Mesendoderm (in vitro differentiated cells): ENCODE results near the gene DOCK7.

ENCODE experiments used
- DNase-seq: peaks from one replicate; pipeline ENCODE4 v3.0.0; 2013
- H2AK5ac ChIP-seq: 2 replicates; pipeline ENCODE4 v1.6.1; 2013; ENCODE audit warnings: low read length, inconsistent platforms
- H2BK120ac ChIP-seq: 2 replicates; pipeline ENCODE4 v1.6.1; 2013; ENCODE audit warnings: low read depth, mild to moderate bottlenecking, low read length, moderate library complexity, mixed read lengths
- H2BK15ac ChIP-seq: replicated peaks from 2 replicates; pipeline ENCODE4 v1.6.1; 2013; ENCODE audit warnings: low read depth, mild to moderate bottlenecking, moderate library complexity
- H2BK5ac ChIP-seq: 2 replicates; pipeline ENCODE4 v1.6.1; 2013; ENCODE audit warnings: low read length, inconsistent platforms
- H3K18ac ChIP-seq: 2 replicates; pipeline ENCODE4 v1.6.1; 2013; ENCODE audit warnings: mild to moderate bottlenecking, low read length, mixed read lengths
- H3K23ac ChIP-seq: one replicate; pipeline ENCODE4 v1.6.1; 2013; ENCODE audit warnings: low read length
- H3K27ac ChIP-seq: 2 replicates; pipeline ENCODE4 v1.5.1; 2013; ENCODE audit warnings: low read depth, mild to moderate bottlenecking, inconsistent platforms, low read length, moderate library complexity
- H3K27me3 ChIP-seq: 2 replicates; pipeline ENCODE4 v1.6.1; 2013; ENCODE audit warnings: low read length, control low read depth, mild to moderate bottlenecking, inconsistent platforms; ENCODE audit not compliant: insufficient read depth, poor library complexity
- H3K36me3 ChIP-seq: 2 replicates; pipeline ENCODE4 v1.6.1; 2013; ENCODE audit warnings: low read length, inconsistent platforms; ENCODE audit not compliant: control insufficient read depth, insufficient read depth
- H3K4ac ChIP-seq: one replicate; pipeline ENCODE4 v1.6.1; 2013; ENCODE audit warnings: low read depth, mild to moderate bottlenecking, low read length, moderate library complexity
- H3K4me1 ChIP-seq: 2 replicates; pipeline ENCODE4 v1.6.1; 2013; ENCODE audit warnings: low read depth, low read length, inconsistent platforms; ENCODE audit not compliant: control insufficient read depth
- H3K4me2 ChIP-seq: 2 replicates; pipeline ENCODE4 v1.6.1; 2013; ENCODE audit warnings: low read length
- H3K4me3 ChIP-seq: 2 replicates; pipeline ENCODE4 v1.5.1; 2013; ENCODE audit warnings: mild to moderate bottlenecking, low read length
- H3K56ac ChIP-seq: one replicate; pipeline ENCODE4 v1.6.1; 2013; ENCODE audit warnings: low read length
- H3K79me1 ChIP-seq: 2 replicates; pipeline ENCODE4 v1.6.1; 2013; ENCODE audit warnings: low read length, inconsistent platforms
- H3K79me2 ChIP-seq: 2 replicates; pipeline ENCODE4 v1.6.1; 2013; ENCODE audit warnings: mild to moderate bottlenecking, low read length; ENCODE audit not compliant: control insufficient read depth, insufficient read depth
- H3K9ac ChIP-seq: 2 replicates; pipeline ENCODE4 v1.6.1; 2013; ENCODE audit warnings: low read length, inconsistent platforms
- H4K5ac ChIP-seq: one replicate; pipeline ENCODE4 v1.6.1; 2013; ENCODE audit warnings: low read length
- H4K8ac ChIP-seq: one replicate; pipeline ENCODE4 v1.6.1; 2013; ENCODE audit warnings: low read depth, mild to moderate bottlenecking, control low read depth, low read length, moderate library complexity
- WGBS: extraction: QIAGEN DNeasy Blood & Tissue Kit; methylation state at CpG from one replicate; pipeline ENCODE4 v1.1.7; 2013; ENCODE audit warnings: low lambda C conversion rate, missing lambda C conversion rate; ENCODE audit not compliant: insufficient coverage; ENCODE audit errors: extremely low coverage; 5-methylcytosine and 5-hydroxymethylcytosine counted together

DOCK7 gene

GRCh38 chr1:62508187-62508758, 179.9 kb downstream of the DOCK7 start:
- Histone ChIP-seq H3K79me1 (no peaks in the 10 kb centered on the region), H4K8ac (no peak overlapping the region), H3K4me2 (no peak overlapping the region), H3K4ac (no peak overlapping the region), H2AK5ac (no peak overlapping the region), H3K56ac (no peak overlapping the region), H3K9ac (no peak overlapping the region), H3K36me3 (no peaks in the 10 kb centered on the region), H3K27ac (no peak overlapping the region), H3K4me1 (no peaks in the 10 kb centered on the region), H3K79me2 (no peaks in the 10 kb centered on the region), H2BK120ac (no peak overlapping the region), H2BK5ac (no peak overlapping the region), H3K18ac (no peak overlapping the region), H4K5ac (no peak overlapping the region), H3K27me3 (no peaks in the 10 kb centered on the region), H3K4me3 (no peak overlapping the region), H3K23ac (no peak overlapping the region), H2BK15ac (no peak overlapping the region)
- WGBS: no CpG with 5 or more reads among the region's 1 CpG
- peak; percentile 39 for DNase-seq

- Histone ChIP-seq H3K4me3 (no peak overlapping the region), H3K4me2 (no peak overlapping the region), H2BK5ac (no peak overlapping the region), H2BK15ac (no peak overlapping the region), H3K79me1 (no peaks in the 10 kb centered on the region), H3K18ac (no peak overlapping the region), H2BK120ac (no peak overlapping the region), H3K27ac (no peak overlapping the region), H3K27me3 (no peaks in the 10 kb centered on the region), H3K9ac (no peak overlapping the region), H3K36me3 (no peaks in the 10 kb centered on the region), H3K79me2 (no peaks in the 10 kb centered on the region), H3K23ac (no peak overlapping the region), H3K56ac (no peak overlapping the region), H2AK5ac (no peak overlapping the region), H4K8ac (no peak overlapping the region), H3K4ac (no peak overlapping the region), H3K4me1 (no peaks in the 10 kb centered on the region), H4K5ac (no peak overlapping the region)
- DNase-seq: no peak
These were observed 188.0 kb downstream of the DOCK7 start for GRCh38 chr1:62500210-62500609.

- H3K9ac ChIP-seq: no peak overlapping the region
- H4K8ac ChIP-seq: no peak overlapping the region
- no peak overlapping the region for H3K56ac ChIP-seq
- no peak overlapping the region for H3K23ac ChIP-seq
- H3K4me3 ChIP-seq: no peak overlapping the region
- H3K18ac ChIP-seq: no peak overlapping the region
- H2BK5ac ChIP-seq: no peak overlapping the region
- no peak overlapping the region for H4K5ac ChIP-seq
- H2BK120ac ChIP-seq: no peak overlapping the region
- no peak overlapping the region for H3K4me2 ChIP-seq
- H3K27ac ChIP-seq: no peak overlapping the region
- no peak overlapping the region for H2AK5ac ChIP-seq
- no peaks in the 10 kb centered on the region for H3K79me2 ChIP-seq
- H3K4me1 ChIP-seq: no peaks in the 10 kb centered on the region
- H3K4ac ChIP-seq: no peak overlapping the region
- H3K79me1 ChIP-seq: no peaks in the 10 kb centered on the region
- H3K36me3 ChIP-seq: no peaks in the 10 kb centered on the region
- no peaks in the 10 kb centered on the region for H3K27me3 ChIP-seq
- WGBS: no CpG with 5 or more reads among the region's 4 CpGs
- no peak for DNase-seq
- H2BK15ac ChIP-seq: no peak overlapping the region
These were observed 194.0 kb downstream of the DOCK7 start for GRCh38 chr1:62494137-62494536.

GRCh38 chr1:62493656-62494055, 194.5 kb downstream of the DOCK7 start:
- H3K27ac ChIP-seq: no peak overlapping the region
- no peak overlapping the region for H2BK5ac ChIP-seq
- H3K4me3 ChIP-seq: no peak overlapping the region
- H3K23ac ChIP-seq: no peak overlapping the region
- H3K9ac ChIP-seq: no peak overlapping the region
- no peak overlapping the region for H3K18ac ChIP-seq
- H2AK5ac ChIP-seq: no peak overlapping the region
- H2BK15ac ChIP-seq: no peak overlapping the region
- no peaks in the 10 kb centered on the region for H3K36me3 ChIP-seq
- no peaks in the 10 kb centered on the region for H3K4me1 ChIP-seq
- H3K27me3 ChIP-seq: no peaks in the 10 kb centered on the region
- no peaks in the 10 kb centered on the region for H3K79me2 ChIP-seq
- no peak overlapping the region for H2BK120ac ChIP-seq
- DNase-seq: no peak
- no peak overlapping the region for H4K8ac ChIP-seq
- H3K56ac ChIP-seq: no peak overlapping the region
- 100% methylated on average over 2 of the region's 3 CpGs for WGBS
- H3K4me2 ChIP-seq: no peak overlapping the region
- no peak overlapping the region for H4K5ac ChIP-seq
- H3K79me1 ChIP-seq: no peaks in the 10 kb centered on the region
- no peak overlapping the region for H3K4ac ChIP-seq

- no CpG with 5 or more reads among the region's 2 CpGs for WGBS
- Histone ChIP-seq H2BK15ac (no peak overlapping the region), H3K4me1 (no peaks in the 10 kb centered on the region), H4K8ac (no peak overlapping the region), H3K4ac (no peak overlapping the region), H3K23ac (no peak overlapping the region), H3K9ac (no peak overlapping the region), H3K27ac (no peak overlapping the region), H3K36me3 (no peaks in the 10 kb centered on the region), H3K4me3 (no peak overlapping the region), H3K56ac (no peak overlapping the region), H4K5ac (no peak overlapping the region), H3K18ac (no peak overlapping the region), H2BK5ac (no peak overlapping the region), H3K4me2 (no peak overlapping the region), H2BK120ac (no peak overlapping the region), H3K27me3 (no peaks in the 10 kb centered on the region), H3K79me1 (no peaks in the 10 kb centered on the region), H2AK5ac (no peak overlapping the region), H3K79me2 (no peaks in the 10 kb centered on the region)
- DNase-seq: no peak
These were observed 195.7 kb downstream of the DOCK7 start for GRCh38 chr1:62492521-62492920.

- no peak overlapping the region for H3K4ac ChIP-seq
- no peak overlapping the region for H3K9ac ChIP-seq
- WGBS: no CpG with 5 or more reads among the region's 2 CpGs
These were observed 200.2 kb downstream of the DOCK7 start for GRCh38 chr1:62487956-62488355.

More at GRCh38 chr1:62487956-62488355, 200.2 kb downstream of the DOCK7 start:
- no peak overlapping the region for H3K27ac ChIP-seq
- H3K36me3 ChIP-seq: no peaks in the 10 kb centered on the region
- H3K4me1 ChIP-seq: no peaks in the 10 kb centered on the region
- H3K79me2 ChIP-seq: no peaks in the 10 kb centered on the region
- H3K79me1 ChIP-seq: no peaks in the 10 kb centered on the region
- no peak overlapping the region for H2BK5ac ChIP-seq
- no peaks in the 10 kb centered on the region for H3K27me3 ChIP-seq
- H4K8ac ChIP-seq: no peak overlapping the region
- DNase-seq: peak; percentile 31
- no peak overlapping the region for H3K4me2 ChIP-seq
- no peak overlapping the region for H2AK5ac ChIP-seq
- no peak overlapping the region for H2BK120ac ChIP-seq
- H3K18ac ChIP-seq: no peak overlapping the region
- H3K56ac ChIP-seq: no peak overlapping the region
- H3K4me3 ChIP-seq: no peak overlapping the region
- no peak overlapping the region for H3K23ac ChIP-seq
- no peak overlapping the region for H4K5ac ChIP-seq
- no peak overlapping the region for H2BK15ac ChIP-seq
